Liver (tissue), 9 donors: ENCODE data around the gene LDB2. TPM values are rescaled to one million over a fixed set of nuclear protein-coding genes. Genes with fewer than 3 reads are reported as not detected.

Experiments used
- DNase-seq: peaks from one replicate; pipeline ENCODE4 v3.0.0-alpha.2; 2017; ENCODE audit warnings: low spot score
- H3K27ac ChIP-seq, 2 donors: one replicate each; pipeline ENCODE4 v1.7.0; 2013; ENCODE audit warnings: inconsistent platforms in 2 of 2, low read length in 2 of 2, control low read depth in 1 of 2, low read depth in 1 of 2, mild to moderate bottlenecking in 1 of 2
- H3K27me3 ChIP-seq, 4 donors: one replicate each; pipeline versions ENCODE4 v1.6.1 to v1.7.0; 2013; ENCODE audit warnings: low read length in 3 of 4, inconsistent platforms in 1 of 4, mild to moderate bottlenecking in 1 of 4, moderate library complexity in 1 of 4; ENCODE audit not compliant: control insufficient read depth in 4 of 4, insufficient read depth in 4 of 4
- H3K36me3 ChIP-seq, 4 donors: one replicate each; pipeline versions ENCODE4 v1.6.1 to v1.7.0; 2013; ENCODE audit warnings: low read length in 3 of 4, mild to moderate bottlenecking in 3 of 4, low read depth in 1 of 4, moderate library complexity in 1 of 4; ENCODE audit not compliant: control insufficient read depth in 4 of 4, insufficient read depth in 3 of 4
- H3K4me1 ChIP-seq, 4 donors: one replicate each; pipeline versions ENCODE4 v1.6.1 to v1.7.0; 2013; ENCODE audit warnings: low read length in 3 of 4, mild to moderate bottlenecking in 3 of 4, moderate library complexity in 1 of 4; ENCODE audit not compliant: control insufficient read depth in 4 of 4, insufficient read depth in 4 of 4
- H3K4me3 ChIP-seq, 3 donors: one replicate each; pipeline versions ENCODE4 v1.6.1 to v1.7.0; 2013; ENCODE audit warnings: low read length in 3 of 3, control low read depth in 1 of 3, low read depth in 1 of 3, mild to moderate bottlenecking in 1 of 3
- H3K9ac ChIP-seq, 2 donors: one replicate each; pipeline ENCODE4 v1.7.0; 2013; ENCODE audit warnings: low read length in 2 of 2, mild to moderate bottlenecking in 2 of 2, moderate library complexity in 2 of 2, control low read depth in 1 of 2, low read depth in 1 of 2
- H3K9me3 ChIP-seq, 4 donors: one replicate each; pipeline versions ENCODE4 v1.6.1 to v1.7.0; 2013; ENCODE audit warnings: low read length in 3 of 4; ENCODE audit not compliant: control insufficient read depth in 4 of 4
- ATF3 ChIP-seq: IDR thresholded peaks from 2 replicates; pipeline ENCODE4 v1.6.1; 2016; ENCODE audit warnings: antibody characterized with exemption
- CTCF ChIP-seq: fragments of 150-350 bp; IDR thresholded peaks from 2 replicates; pipeline ENCODE4 v1.5.1; 2017; ENCODE audit warnings: improper control_type of control experiment, low read depth, low read length; ENCODE audit not compliant: missing input control
- EGR1 ChIP-seq, 2 donors: IDR thresholded peaks; 2 replicates each; pipeline ENCODE4 v1.6.1; 2016 to 2018; ENCODE audit warnings: antibody characterized with exemption in 2 of 2, low read depth in 2 of 2
- FOXA1 ChIP-seq: IDR thresholded peaks from 2 replicates; pipeline ENCODE4 v1.6.1; 2016; ENCODE audit warnings: antibody characterized with exemption
- FOXA2 ChIP-seq: IDR thresholded peaks from 2 replicates; pipeline ENCODE4 v1.6.1; 2016; ENCODE audit warnings: antibody characterized with exemption
- GABPA ChIP-seq, 2 donors: IDR thresholded peaks in 1 of 2; conservative IDR thresholded peaks in 1 of 2; 2 replicates each; pipeline ENCODE4 v1.6.1; 2016; ENCODE audit warnings: antibody characterized with exemption in 2 of 2, mild to moderate bottlenecking in 1 of 2, moderate library complexity in 1 of 2
- HNF4A ChIP-seq, 2 donors: conservative IDR thresholded peaks; 2 replicates each; pipeline ENCODE4 v1.6.1; 2016; ENCODE audit warnings: antibody characterized with exemption in 2 of 2, mild to moderate bottlenecking in 2 of 2
- JUND ChIP-seq, 2 donors: IDR thresholded peaks; 2 replicates each; pipeline ENCODE4 v1.6.1; 2016; ENCODE audit warnings: antibody characterized with exemption in 2 of 2
- MAX ChIP-seq: IDR thresholded peaks from 2 replicates; pipeline ENCODE4 v1.6.1; 2016; ENCODE audit warnings: antibody characterized with exemption
- NR2F2 ChIP-seq: IDR thresholded peaks from 2 replicates; pipeline ENCODE4 v1.6.1; 2016; ENCODE audit warnings: antibody characterized with exemption
- RAD21 ChIP-seq, 2 donors: IDR thresholded peaks; 2 replicates each; pipeline ENCODE4 v1.6.1; 2016; ENCODE audit warnings: antibody characterized with exemption in 2 of 2, mild to moderate bottlenecking in 2 of 2
- REST ChIP-seq: IDR thresholded peaks from 2 replicates; pipeline ENCODE4 v1.6.1; 2016; ENCODE audit warnings: antibody characterized with exemption, mild to moderate bottlenecking
- RXRA ChIP-seq, 2 donors: IDR thresholded peaks; 2 replicates each; pipeline ENCODE4 v1.6.1; 2017 to 2018; ENCODE audit warnings: antibody characterized with exemption in 2 of 2, mild to moderate bottlenecking in 1 of 2
- TAF1 ChIP-seq: conservative IDR thresholded peaks from 2 replicates; pipeline ENCODE4 v1.6.1; 2016; ENCODE audit warnings: antibody characterized with exemption, mild to moderate bottlenecking
- YY1 ChIP-seq: IDR thresholded peaks from 2 replicates; pipeline ENCODE4 v1.6.1; 2016; ENCODE audit warnings: antibody characterized with exemption, mild to moderate bottlenecking
- ZBTB33 ChIP-seq: IDR thresholded peaks from 2 replicates; pipeline ENCODE4 v1.6.1; 2016; ENCODE audit warnings: antibody characterized with exemption
- WGBS: extraction: QIAGEN DNeasy Blood & Tissue Kit; methylation state at CpG from one replicate; pipeline ENCODE4 v1.1.7; 2013; 5-methylcytosine and 5-hydroxymethylcytosine counted together
- polyA plus RNA-seq, 2 donors: library from polyadenylated mRNA; stranded (reverse) in 1 of 2; unstranded in 1 of 2; fragments of 200-250 nt in 1 of 2; fragments of >200 nt in 1 of 2; fragmentation: Nextera tagmentation in 1 of 2; extraction: Ambion mirVana in 1 of 2; gene quantifications; one replicate each; pipeline versions ENCODE4 v1.2.1 to v1.2.3, GENCODE V29; 2013 to 2015
- total RNA-seq, 2 donors: library from RNA; depleted of rRNA; stranded (reverse); fragments of >200 nt; gene quantifications; one replicate each; pipeline ENCODE4 v1.2.3, GENCODE V29; 2014
- donor health status: healthy.
- donor health status: healthy.
- donor health status: healthy.
- donor health status: healthy.
- donor health status: healthy.

The LDB2 gene
- total and polyA plus RNA-seq, 4 donors, result 7.4 to 31.9 (median 16.8) TPM

- H3K9me3 ChIP-seq, result no peaks in the 10 kb centered on the region
- H3K9ac ChIP-seq, result no peak overlapping the region
- 86% methylated on average over 10 of the region's 10 CpGs for WGBS
- no peaks in the 10 kb centered on the region for H3K36me3 ChIP-seq
- TF ChIP-seq ZBTB33 (no peak), MAX (no peak), YY1 (no peak), NR2F2 (no peak), RAD21 (IDR thresholded peaks at IDR 0.05) (no peak), EGR1 (IDR thresholded peaks at IDR 0.05; ENCODE audit: low read depth in 2 of 2) (no peak), RXRA (IDR thresholded peaks at IDR 0.05) (no peak), GABPA (IDR thresholded peaks at IDR 0.05 in 1 of 2, conservative IDR thresholded peaks at IDR 0.05 in 1 of 2) (no peak), FOXA1 (no peak), CTCF (no peak), FOXA2 (no peak), JUND (IDR thresholded peaks at IDR 0.05) (no peak), ATF3 (no peak), TAF1 (no peak), REST (no peak)
- no peak overlapping the region for H3K4me3 ChIP-seq
- H3K4me1 ChIP-seq, result no peaks in the 10 kb centered on the region
- peaks cover 0 to 6% (median 0%) of the 10 kb centered on the region in 4 donors for H3K27me3 ChIP-seq
- no peak for DNase-seq
- H3K27ac ChIP-seq, result no peak overlapping the region
These were observed 119.3 kb downstream of the LDB2 start for GRCh38 chr4:16779028-16779675.

- TF ChIP-seq CTCF (no peak), EGR1 (IDR thresholded peaks at IDR 0.05; ENCODE audit: low read depth in 2 of 2) (no peak), TAF1 (no peak), FOXA1 (no peak), MAX (no peak), HNF4A (conservative IDR thresholded peaks at IDR 0.05) (no peak)
- no peak for DNase-seq
- H3K9me3 ChIP-seq, result no peaks in the 10 kb centered on the region
- H3K36me3 ChIP-seq, result no peaks in the 10 kb centered on the region
- no peak overlapping the region for H3K9ac ChIP-seq
- H3K27me3 ChIP-seq, result peaks cover 0 to 6% (median 0%) of the 10 kb centered on the region in 4 donors
- WGBS, result 68% methylated on average over 3 of the region's 3 CpGs
- H3K4me1 ChIP-seq, result no peaks in the 10 kb centered on the region
- no peak overlapping the region for H3K27ac ChIP-seq
- no peak overlapping the region for H3K4me3 ChIP-seq
These were observed 120.7 kb downstream of the LDB2 start for GRCh38 chr4:16777726-16778125.
